Psoas muscle (tissue), 8 donors: ENCODE measurements around the gene CYBC1. TPM values are rescaled to one million over a fixed set of nuclear protein-coding genes. Genes with fewer than 3 reads are reported as not detected.

Experiments used
- ATAC-seq, 4 donors: fragments of 200-7000 bp; cut with Tn5 transposase; one replicate each; pipeline ENCODE4 v1.9.1; 2020; ENCODE audit warnings: moderate library complexity in 3 of 4, mild to moderate bottlenecking in 2 of 4
- DNase-seq, 2 donors: peaks; one replicate each; pipeline ENCODE4 v3.0.0-alpha.2; 2020
- H3K27ac ChIP-seq: fragments of 200-600 bp; one replicate; pipeline ENCODE4 v1.8.0; 2022
- H3K27me3 ChIP-seq, 3 donors: fragments of 200-600 bp in 1 of 3; one replicate each; pipeline versions ENCODE4 v1.6.1 to v1.8.0; 2013 to 2022; ENCODE audit warnings: low read length in 2 of 3, mild to moderate bottlenecking in 2 of 3, moderate library complexity in 1 of 3; ENCODE audit not compliant: insufficient read depth in 3 of 3
- H3K36me3 ChIP-seq, 2 donors: fragments of 200-600 bp in 1 of 2; one replicate each; pipeline versions ENCODE4 v1.6.1 to v1.8.0; 2013 to 2022; ENCODE audit warnings: low read depth in 1 of 2, mild to moderate bottlenecking in 1 of 2, moderate library complexity in 1 of 2; ENCODE audit not compliant: insufficient read depth in 1 of 2
- H3K4me1 ChIP-seq: fragments of 200-600 bp; one replicate; pipeline ENCODE4 v1.8.0; 2022
- H3K4me3 ChIP-seq: fragments of 200-600 bp; one replicate; pipeline ENCODE4 v1.8.0; 2022; ENCODE audit warnings: mild to moderate bottlenecking
- H3K9me3 ChIP-seq: fragments of 200-600 bp; one replicate; pipeline ENCODE4 v1.8.0; 2022
- CTCF ChIP-seq: fragments of 200-600 bp; IDR thresholded peaks from one replicate; pipeline ENCODE4 v1.8.0; 2022; ENCODE audit warnings: antibody characterized with exemption
- WGBS, 3 donors: extraction: QIAGEN DNeasy Blood & Tissue Kit; methylation state at CpG; one replicate each; pipeline versions ENCODE4 v1.1.6 to v1.1.7; 2013; 5-methylcytosine and 5-hydroxymethylcytosine counted together
- intact Hi-C, 2 donors: fragments of 100-400 bp; cut with DNase I; formaldehyde crosslinking; loops; one replicate each; pipeline versions ENCODE4 v1.11.0 to v1.14.2; 2022
- polyA plus RNA-seq, 3 donors: library from polyadenylated mRNA; stranded (reverse); fragments of 200-250 nt; gene quantifications; one replicate each; pipeline ENCODE4 v1.2.3, GENCODE V29; 2013
- total RNA-seq, 4 donors: library from RNA; stranded (reverse); fragmentation: NEBNext Ultra II Directional in 2 of 4; extraction: Animal tissue kit (Norgen Biotek cat#: 25700) in 2 of 4; gene quantifications; one replicate each; pipeline versions ENCODE4 v1.2.1 to v1.2.4, GENCODE V29; 2021 to 2023
- donor health status: healthy with polysubstance abuse.
- donor health status: DM: no; HTN: no; CAD: no; lungs with moderate emphysema.
- donor health status: Bipolar disorder and iron deficiency.
- donor health status: healthy.
- donor health status: DM: yes; HTN: yes; CAD: no.
- donor health status: DM: no; HTN: no; CAD: no.
- donor health status: DM: no; HTN: no; CAD: no.
- donor health status: DM: yes; HTN: yes; CAD: no.

CYBC1 gene
- total and polyA plus RNA-seq, 7 donors: 14.4 to 31.6 (median 19.1) TPM

GRCh38 chr17:82397449-82398335 lies 52.9 kb downstream of the CYBC1 start:
- H3K36me3 ChIP-seq: peaks cover 0 to 33% of the 10 kb centered on the region in 2 donors

GRCh38 chr17:82396601-82397435 lies 53.7 kb downstream of the CYBC1 start:
- Histone ChIP-seq H3K27me3 (no peaks in the 10 kb centered on the region), H3K9me3 (no peaks in the 10 kb centered on the region), H3K4me1 (peaks cover 16% of the 10 kb centered on the region), H3K36me3 (peaks cover 0 to 34% of the 10 kb centered on the region in 2 donors), H3K27ac (no peak overlapping the region), H3K4me3 (no peak overlapping the region)
- 59 to 73% (median 68%) methylated on average over 16 to 18 of the region's 19 CpGs for WGBS, 3 donors
- TF ChIP-seq CTCF: no peak
- ATAC-seq: peak in 1 of 4 donors; percentile 14
- intact Hi-C loops: no loop called here
- DNase-seq: peak in 1 of 2 donors; percentile 45

More at GRCh38 chr17:82397449-82398335, 52.9 kb downstream of the CYBC1 start:
- H3K4me1 ChIP-seq: peaks cover 16% of the 10 kb centered on the region
- no peak for TF ChIP-seq CTCF
- H3K27me3 ChIP-seq: no peaks in the 10 kb centered on the region
- ATAC-seq: peak in 1 of 4 donors; percentile 9
- no peak overlapping the region for H3K4me3 ChIP-seq
- intact Hi-C loops: no loop called here
- H3K27ac ChIP-seq: no peak overlapping the region
- WGBS, 3 donors: 75 to 86% (median 78%) methylated on average over 36 to 38 of the region's 38 CpGs
- peak in 1 of 2 donors; percentile 41 for DNase-seq
- H3K9me3 ChIP-seq: no peaks in the 10 kb centered on the region

- intact Hi-C loops: no loop called here
- 88 to 95% (median 88%) methylated on average over 12 of the region's 12 CpGs for WGBS, 3 donors
- Histone ChIP-seq H3K36me3 (peaks cover 0 to 32% of the 10 kb centered on the region in 2 donors), H3K4me1 (peaks cover 2% of the 10 kb centered on the region), H3K27ac (no peak overlapping the region), H3K4me3 (no peak overlapping the region), H3K27me3 (no peaks in the 10 kb centered on the region), H3K9me3 (no peaks in the 10 kb centered on the region)
- DNase-seq: no peak
- TF ChIP-seq CTCF: no peak
- ATAC-seq: no peak
Measured at GRCh38 chr17:82394278-82394677, 56.3 kb downstream of the CYBC1 start.

GRCh38 chr17:82392941-82393340 lies 57.6 kb downstream of the CYBC1 start:
- ATAC-seq (no peak), DNase-seq (peak in 1 of 2 donors; percentile 24)
- 91 to 95% (median 94%) methylated on average over 15 of the region's 15 CpGs for WGBS, 3 donors
- no peak overlapping the region for H3K4me3 ChIP-seq
- peaks cover 4% of the 10 kb centered on the region for H3K4me1 ChIP-seq
- H3K9me3 ChIP-seq: no peaks in the 10 kb centered on the region
- H3K27ac ChIP-seq: no peak overlapping the region
- TF ChIP-seq CTCF: no peak
- no peaks in the 10 kb centered on the region for H3K27me3 ChIP-seq
- peaks cover 0 to 32% of the 10 kb centered on the region in 2 donors for H3K36me3 ChIP-seq
- intact Hi-C loops: no loop called here

Other genes starting within 250 kb of the CYBC1 start
- 10 to 100 TPM; 10.2 to 15.3 (median 12.4) TPM for gene CCDC57, start 237.9 kb downstream of the CYBC1 start, total RNA-seq
- gene CCDC57, start 237.9 kb downstream of the CYBC1 start, polyA plus RNA-seq: 10 to 100 TPM in 1 of 3 donors, 1 to 10 TPM in 2; 7.2 to 11.1 (median 8.6) TPM
- 100 to 1,000 TPM in 2 of 4 donors, 10 to 100 TPM in 2; 18.6 to 182 (median 70.1) TPM for gene SLC16A3, start 221.7 kb downstream of the CYBC1 start, total RNA-seq
- 100 to 1,000 TPM; 102 to 263 (median 128) TPM for gene SLC16A3, start 221.7 kb downstream of the CYBC1 start, polyA plus RNA-seq
- 100 to 1,000 TPM in 3 of 4 donors, 10 to 100 TPM in 1; 73.5 to 139 (median 116) TPM for gene CSNK1D, start 177.1 kb downstream of the CYBC1 start, total RNA-seq
- gene CSNK1D, start 177.1 kb downstream of the CYBC1 start, polyA plus RNA-seq: 100 to 1,000 TPM in 1 of 3 donors, 10 to 100 TPM in 2; 74.3 to 124 (median 92.7) TPM
- gene CD7, start 133.1 kb downstream of the CYBC1 start, total RNA-seq: under 1 TPM in 3 of 4 donors, not detected in 1; 0.18 to 0.81 (median 0.71) TPM
- gene CD7, start 133.1 kb downstream of the CYBC1 start, polyA plus RNA-seq: under 1 TPM; 0.13 to 0.19 (median 0.16) TPM
- gene SECTM1, start 117.0 kb downstream of the CYBC1 start, total RNA-seq: 1 to 10 TPM; 1.2 to 2.3 (median 1.7) TPM
- gene SECTM1, start 117.0 kb downstream of the CYBC1 start, polyA plus RNA-seq: 1 to 10 TPM in 2 of 3 donors, under 1 TPM in 1; 0.70 to 1.2 (median 1.0) TPM
- under 1 TPM in 2 of 4 donors, not detected in 2; 0.17 to 0.24 TPM for gene TEX19, start 91.5 kb downstream of the CYBC1 start, total RNA-seq
- gene TEX19, start 91.5 kb downstream of the CYBC1 start, polyA plus RNA-seq: under 1 TPM; 0.07 to 0.35 (median 0.13) TPM
- 1 to 10 TPM in 2 of 4 donors, under 1 TPM in 1, not detected in 1; 0.15 to 3.8 (median 1.3) TPM for gene UTS2R, start 79.0 kb downstream of the CYBC1 start, total RNA-seq
- gene UTS2R, start 79.0 kb downstream of the CYBC1 start, polyA plus RNA-seq: under 1 TPM in 1 of 3 donors, not detected in 2; 0.10 TPM
- gene HEXD, start 32.4 kb downstream of the CYBC1 start, total RNA-seq: 10 to 100 TPM; 17.4 to 27.4 (median 23.7) TPM
- gene HEXD, start 32.4 kb downstream of the CYBC1 start, polyA plus RNA-seq: 10 to 100 TPM; 19.5 to 29.8 (median 20.9) TPM
- gene OGFOD3, start 32.2 kb downstream of the CYBC1 start, total RNA-seq: 10 to 100 TPM; 21.2 to 29.3 (median 27.1) TPM
- gene OGFOD3, start 32.2 kb downstream of the CYBC1 start, polyA plus RNA-seq: 10 to 100 TPM; 15.5 to 30.4 (median 24.5) TPM
- 10 to 100 TPM; 32.8 to 56.1 (median 46.0) TPM for gene NARF, start 8.0 kb upstream of the CYBC1 start, total RNA-seq
- gene NARF, start 8.0 kb upstream of the CYBC1 start, polyA plus RNA-seq: 100 to 1,000 TPM in 1 of 3 donors, 10 to 100 TPM in 2; 37.0 to 129 (median 39.2) TPM
- 10 to 100 TPM; 53.6 to 91.6 (median 66.2) TPM for gene FOXK2, start 69.0 kb upstream of the CYBC1 start, total RNA-seq
- gene FOXK2, start 69.0 kb upstream of the CYBC1 start, polyA plus RNA-seq: 10 to 100 TPM; 38.9 to 96.4 (median 45.9) TPM
- gene WDR45B, start 197.7 kb upstream of the CYBC1 start, total RNA-seq: 10 to 100 TPM; 25.1 to 35.7 (median 30.9) TPM
- gene WDR45B, start 197.7 kb upstream of the CYBC1 start, polyA plus RNA-seq: 10 to 100 TPM; 21.4 to 62.7 (median 43.5) TPM
- gene RAB40B, start 247.9 kb upstream of the CYBC1 start, total RNA-seq: 10 to 100 TPM; 12.6 to 42.9 (median 30.4) TPM
- 10 to 100 TPM in 2 of 3 donors, 1 to 10 TPM in 1; 3.9 to 19.4 (median 12.6) TPM for gene RAB40B, start 247.9 kb upstream of the CYBC1 start, polyA plus RNA-seq